K562 (cell line): ENCODE data around the gene POU4F3. TPM values are rescaled to one million over a fixed set of nuclear protein-coding genes. Genes with fewer than 3 reads are reported as not detected.

Source experiments
- ATAC-seq: fragments of 200-7000 bp; cut with Tn5 transposase; 3 replicates; pipeline ENCODE4 v1.9.1; 2020; ENCODE audit warnings: moderate library complexity
- BruUV-seq: library from RNA; stranded (reverse); fragments of 400-500 nt; replicated peaks from 2 replicates; lab custom pipeline; 2021; lab: Mats Ljungman, UMichigan
- CTCF ChIA-PET: fragments of 300-600 bp; formaldehyde crosslinking; extraction: SDS; loops from one replicate; lab custom pipeline; 2021; ENCODE audit warnings: low intra/inter-chr PET ratio; lab: Yijun Ruan, JAX
- POLR2A ChIA-PET: fragments of 300-600, 350-650 bp; sonication (Branson Sonifier 250); formaldehyde crosslinking; extraction: SDS; loops from one replicate; lab custom pipeline; 2021; ENCODE audit warnings: antibody characterized with exemption, inconsistent platforms; lab: Yijun Ruan, JAX
- DNase-seq, 4 experiments: peaks; one replicate each; pipeline versions ENCODE4 v3.0.0 to v3.0.0-alpha.2; 2011 to 2018; ENCODE audit warnings: low spot score in 3 of 4, mixed read lengths in 3 of 4; ENCODE audit errors: extremely low read depth in 1 of 4
- FAIRE-seq: peaks from 2 replicates; lab custom pipeline; 2011; peaks lifted over from hg19 to GRCh38; lab: Jason Lieb, UNC
- H2AFZ ChIP-seq: 2 replicates; pipeline ENCODE4 v1.6.0; 2011; ENCODE audit warnings: low read depth, low read length, control low read depth, inconsistent platforms
- H3K27ac ChIP-seq: fragments of 200-600 bp; 3 replicates; pipeline ENCODE4 v1.8.0; 2011; ENCODE audit warnings: low read depth, mild to moderate bottlenecking, control low read depth, inconsistent platforms, low read length, moderate library complexity, mixed read lengths; ENCODE audit errors: extremely low read depth
- H3K27me3 ChIP-seq, 2 experiments: fragments of 300-600 bp in 1 of 2; 2 replicates in 1 of 2; 3 replicates in 1 of 2; pipeline versions ENCODE4 v1.6.0 to v1.8.0; 2011; ENCODE audit warnings: inconsistent platforms in 2 of 2, low read length in 2 of 2, mild to moderate bottlenecking in 1 of 2, mixed read lengths in 1 of 2, moderate library complexity in 1 of 2; ENCODE audit not compliant: control insufficient read depth in 2 of 2, insufficient read depth in 2 of 2
- H3K36me3 ChIP-seq: fragments of 300-600 bp; 3 replicates; pipeline ENCODE4 v1.8.0; 2011; ENCODE audit warnings: mild to moderate bottlenecking, low read length, inconsistent platforms; ENCODE audit not compliant: control insufficient read depth, insufficient read depth
- H3K4me1 ChIP-seq, 2 experiments: fragments of 200-600 bp in 1 of 2; replicated peaks in 1 of 2; 2 replicates in 1 of 2; 3 replicates in 1 of 2; pipeline versions ENCODE4 v1.5.1 to v1.8.0; 2011; ENCODE audit warnings: inconsistent platforms in 2 of 2, low read length in 2 of 2, mild to moderate bottlenecking in 1 of 2, mixed read lengths in 1 of 2, moderate library complexity in 1 of 2; ENCODE audit not compliant: control insufficient read depth in 2 of 2, insufficient read depth in 2 of 2
- H3K4me2 ChIP-seq: 2 replicates; pipeline ENCODE4 v1.6.1; 2011; ENCODE audit warnings: low read length, control low read depth, inconsistent platforms, mixed read lengths; ENCODE audit not compliant: insufficient read depth
- H3K4me3 ChIP-seq: fragments of 200-600 bp; sonication (generic), shearing (Covaris generic); 2 replicates; pipeline ENCODE4 v1.5.1; 2016; ENCODE audit warnings: control low read depth, inconsistent platforms
- H3K79me2 ChIP-seq: fragments of 200-600 bp; 3 replicates; pipeline ENCODE4 v1.8.0; 2011; ENCODE audit warnings: low read length, inconsistent platforms; ENCODE audit not compliant: control insufficient read depth, insufficient read depth
- H3K9ac ChIP-seq, 2 experiments: 2 replicates each; pipeline versions ENCODE4 v1.6.0 to v1.6.1; 2011; ENCODE audit warnings: low read depth in 2 of 2, low read length in 2 of 2, control low read depth in 1 of 2, inconsistent platforms in 1 of 2, mild to moderate bottlenecking in 1 of 2, mixed read lengths in 1 of 2; ENCODE audit not compliant: insufficient read depth in 1 of 2
- H3K9me1 ChIP-seq: one replicate; pipeline ENCODE4 v1.6.0; 2011; ENCODE audit warnings: inconsistent platforms, mild to moderate bottlenecking, low read length, moderate library complexity; ENCODE audit not compliant: control insufficient read depth, insufficient read depth
- H3K9me3 ChIP-seq: replicated peaks from 2 replicates; pipeline ENCODE4 v1.5.1; 2011; ENCODE audit warnings: low read depth, low read length, inconsistent platforms; ENCODE audit not compliant: control insufficient read depth, insufficient read depth
- H4K20me1 ChIP-seq: replicated peaks from 2 replicates; pipeline ENCODE4 v1.6.1; 2011; ENCODE audit warnings: low read length, inconsistent platforms, mixed read lengths; ENCODE audit not compliant: control insufficient read depth, insufficient read depth
- BRD4 ChIP-seq: fragments of 200-600 bp; sonication (generic); IDR thresholded peaks from 2 replicates; pipeline ENCODE4 v1.6.1; 2017; ENCODE audit warnings: inconsistent platforms
- ETS2 ChIP-seq: IDR thresholded peaks from 2 replicates; pipeline ENCODE4 v1.6.1; 2016; ENCODE audit warnings: borderline replicate concordance, missing genetic modification characterization, mild to moderate bottlenecking, moderate library complexity, missing compliant biosample characterization; ENCODE audit not compliant: poor library complexity, severe bottlenecking
- HDGF ChIP-seq: fragments of 450-650 bp; IDR thresholded peaks from 2 replicates; pipeline ENCODE4 v1.6.1; 2016
- RAD21 ChIP-seq, 2 experiments: fragments of 250-450 bp in 1 of 2; fragments of 450-650 bp in 1 of 2; sonication (Bioruptor Pico) in 1 of 2; formaldehyde crosslinking in 1 of 2; IDR thresholded peaks in 1 of 2; conservative IDR thresholded peaks in 1 of 2; 2 replicates each; pipeline versions ENCODE4 v1.4.0 to v1.8.0; 2020 to 2022; ENCODE audit warnings: mild to moderate bottlenecking in 2 of 2, moderate library complexity in 1 of 2
- RB1 ChIP-seq: fragments of 450-650 bp; IDR thresholded peaks from 2 replicates; pipeline ENCODE4 v1.6.1; 2017; ENCODE audit warnings: low read depth, mild to moderate bottlenecking
- SMARCB1 ChIP-seq: IDR thresholded peaks from 2 replicates; pipeline ENCODE4 v1.6.1; 2011; ENCODE audit warnings: improper control_type of control experiment, low read depth; ENCODE audit not compliant: insufficient read length
- ZKSCAN1 ChIP-seq: fragments of 150-350 bp; IDR thresholded peaks from 2 replicates; pipeline ENCODE4 v1.6.1; 2016; ENCODE audit warnings: low read depth, low read length
- WGBS: fragments of 100-300 bp; shearing (Covaris generic); methylation state at CpG from one replicate; pipeline ENCODE4 v1.1.6; 2016; ENCODE audit warnings: low coverage, mixed read lengths; ENCODE audit not compliant: insufficient coverage; ENCODE audit errors: missing lambda C conversion rate; 5-methylcytosine and 5-hydroxymethylcytosine counted together
- in situ Hi-C: fragments of 300-500 bp; cut with MboI; formaldehyde crosslinking; loops from 4 replicates; pipeline ENCODE4 v1.15.0; 2018; ENCODE audit warnings: inconsistent platforms, mixed read lengths
- intact Hi-C: fragments of 100-400 bp; cut with micrococcal nuclease; formaldehyde crosslinking; loops from 2 replicates; pipeline ENCODE4 v1.14.2; 2022
- polyA plus RNA-seq, 8 experiments: library from polyadenylated mRNA; depleted of rRNA in 4 of 8; stranded (reverse) in 5 of 8; unstranded in 3 of 8; fragments of >200 nt; fragmentation: Nextera tagmentation in 2 of 8; fragmentation: Illumina TruSeq in 1 of 8; extraction: Ambion mirVana in 2 of 8; extraction: Trizol in 1 of 8; gene quantifications; 2 replicates each; pipeline versions ENCODE4 v1.2.1 to v1.2.3, GENCODE V29; 2011 to 2014; ENCODE audit warnings: inconsistent platforms in 1 of 8, missing spikeins in 1 of 8
- total RNA-seq, 7 experiments: library from RNA; depleted of rRNA in 6 of 7; stranded (reverse); fragments of >200 nt in 6 of 7; fragmentation: Illumina TruSeq in 2 of 7; extraction: Trizol in 2 of 7; gene quantifications; 2 replicates each; pipeline versions ENCODE4 v1.2.1 to v1.2.3, GENCODE V29; 2011 to 2021; ENCODE audit warnings: low replicate concordance in 1 of 7
- TF ChIP-seq, protein P1 (sequence below): fragments of 250-450 bp; sonication (Bioruptor Pico); IDR thresholded peaks from 2 replicates; pipeline ENCODE4 v1.5.0; 2021
- TF ChIP-seq, protein P2 (sequence below): fragments of 450-650 bp; IDR thresholded peaks from 2 replicates; pipeline ENCODE4 v1.6.1; 2016
- TF ChIP-seq, protein P3 (sequence below): sonication (generic); formaldehyde crosslinking; IDR thresholded peaks from 2 replicates; pipeline ENCODE4 v1.8.1; 2023; ENCODE audit warnings: mild to moderate bottlenecking, missing genetic modification reagents

Gene POU4F3
- total and polyA plus RNA-seq, 9 of the 15 experiments (the other 6 are each of a cell fraction or from before 2014, with no cell fraction given), result 0.04 to 0.13 (median 0.07) TPM; not detected in 6

DNA sequence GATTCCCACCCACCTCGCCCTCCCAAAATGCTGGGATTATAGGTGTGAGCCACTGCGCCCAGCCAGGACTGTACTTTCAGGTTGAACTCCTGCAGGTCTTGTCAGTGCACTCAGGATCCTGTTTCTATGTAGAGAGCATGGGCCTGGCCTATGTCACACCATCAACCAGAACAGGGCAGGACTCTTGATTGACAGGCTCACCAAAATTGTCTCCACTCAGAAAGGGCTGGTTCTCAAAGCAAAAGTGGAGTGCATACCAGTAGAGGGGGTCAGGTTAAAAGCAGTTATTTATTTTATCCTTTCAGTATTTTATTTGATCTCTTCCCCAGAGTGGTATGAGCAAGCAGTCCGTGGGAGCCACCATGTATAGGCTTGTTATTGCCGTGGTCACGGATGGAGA, 27.4 kb upstream of the POU4F3 start:
- 1% methylated on average over 5 of the region's 5 CpGs for WGBS
- TF ChIP-seq, protein P1, sequence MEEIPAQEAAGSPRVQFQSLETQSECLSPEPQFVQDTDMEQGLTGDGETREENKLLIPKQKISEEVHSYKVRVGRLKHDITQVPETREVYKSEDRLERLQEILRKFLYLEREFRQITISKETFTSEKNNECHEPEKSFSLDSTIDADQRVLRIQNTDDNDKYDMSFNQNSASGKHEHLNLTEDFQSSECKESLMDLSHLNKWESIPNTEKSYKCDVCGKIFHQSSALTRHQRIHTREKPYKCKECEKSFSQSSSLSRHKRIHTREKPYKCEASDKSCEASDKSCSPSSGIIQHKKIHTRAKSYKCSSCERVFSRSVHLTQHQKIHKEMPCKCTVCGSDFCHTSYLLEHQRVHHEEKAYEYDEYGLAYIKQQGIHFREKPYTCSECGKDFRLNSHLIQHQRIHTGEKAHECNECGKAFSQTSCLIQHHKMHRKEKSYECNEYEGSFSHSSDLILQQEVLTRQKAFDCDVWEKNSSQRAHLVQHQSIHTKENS (CRISPR knock-in tag), result no peak
- TF ChIP-seq, protein P2, sequence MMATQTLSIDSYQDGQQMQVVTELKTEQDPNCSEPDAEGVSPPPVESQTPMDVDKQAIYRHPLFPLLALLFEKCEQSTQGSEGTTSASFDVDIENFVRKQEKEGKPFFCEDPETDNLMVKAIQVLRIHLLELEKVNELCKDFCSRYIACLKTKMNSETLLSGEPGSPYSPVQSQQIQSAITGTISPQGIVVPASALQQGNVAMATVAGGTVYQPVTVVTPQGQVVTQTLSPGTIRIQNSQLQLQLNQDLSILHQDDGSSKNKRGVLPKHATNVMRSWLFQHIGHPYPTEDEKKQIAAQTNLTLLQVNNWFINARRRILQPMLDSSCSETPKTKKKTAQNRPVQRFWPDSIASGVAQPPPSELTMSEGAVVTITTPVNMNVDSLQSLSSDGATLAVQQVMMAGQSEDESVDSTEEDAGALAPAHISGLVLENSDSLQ, result peak; percentile 77
- intact Hi-C loops, result no loop called here
- no peaks in the 10 kb centered on the region for H3K36me3 ChIP-seq
- no peaks in the 10 kb centered on the region for H3K9me1 ChIP-seq
- peaks cover 29 to 49% of the 10 kb centered on the region in 2 experiments for H3K27me3 ChIP-seq
- no peak overlapping the region for H3K9ac ChIP-seq
- DNase-seq, result no peak
- H3K27ac ChIP-seq, result no peak overlapping the region
- no peak overlapping the region for H3K4me2 ChIP-seq
- no peaks in the 10 kb centered on the region for H3K79me2 ChIP-seq
- ChIA-PET CTCF (no interaction called here), POLR2A (no interaction called here)
- BruUV-seq, result no TSS peak
- FAIRE-seq, result no peak
- H2AFZ ChIP-seq, result no peak overlapping the region
- no peak overlapping the region for H3K4me3 ChIP-seq
- no peaks in the 10 kb centered on the region for H4K20me1 ChIP-seq
- in situ Hi-C loops, result loop anchor here (25.0 kb wide), 1 partner anchor 651 kb away; no protein-coding TSS in a partner anchor
- ATAC-seq, result peak; percentile 50
- no peaks in the 10 kb centered on the region for H3K4me1 ChIP-seq
- H3K9me3 ChIP-seq, result no peaks in the 10 kb centered on the region

DNA sequence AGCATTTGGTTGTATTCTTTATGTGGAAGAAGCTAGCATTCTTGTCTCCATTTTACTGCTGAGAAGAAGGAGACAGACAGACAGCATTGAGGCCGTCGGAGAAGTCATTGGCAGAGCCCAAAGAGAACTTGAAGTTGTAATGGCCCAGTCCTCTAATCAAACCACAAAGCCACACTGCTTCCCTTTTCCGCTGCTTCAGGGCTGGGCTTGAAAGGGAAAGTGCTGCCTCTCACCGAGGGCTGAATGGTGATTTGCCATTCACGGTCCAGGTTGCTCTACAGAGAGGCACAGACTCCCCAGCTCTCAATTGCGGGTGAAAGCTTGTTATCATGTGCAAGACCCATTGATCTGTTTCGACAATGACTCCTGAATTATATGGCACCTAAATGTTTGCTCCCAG, 25.6 kb upstream of the POU4F3 start:
- ChIA-PET CTCF (no interaction called here), POLR2A (interaction anchor here (1.2 to 2.3 kb wide), 2 partner anchors 15 to 36 kb away, joined by 3 to 7 read pairs; no protein-coding TSS in a partner anchor)
- no peaks in the 10 kb centered on the region for H4K20me1 ChIP-seq
- no peak overlapping the region for H3K9ac ChIP-seq
- no peaks in the 10 kb centered on the region for H3K4me1 ChIP-seq
- no peak overlapping the region for H3K4me3 ChIP-seq
- BruUV-seq, result no TSS peak
- no peaks in the 10 kb centered on the region for H3K36me3 ChIP-seq
- intact Hi-C loops (no loop called here), in situ Hi-C loops (loop anchor here (25.0 kb wide), 1 partner anchor 649 kb away; no protein-coding TSS in a partner anchor)
- no peak overlapping the region for H3K27ac ChIP-seq
- no peaks in the 10 kb centered on the region for H3K79me2 ChIP-seq
- 0% methylated on average over 7 of the region's 7 CpGs for WGBS
- no peaks in the 10 kb centered on the region for H3K9me1 ChIP-seq
- H3K9me3 ChIP-seq, result no peaks in the 10 kb centered on the region
- ATAC-seq (peak; percentile 52; the same call in 2 of the 3 replicates), FAIRE-seq (no peak), DNase-seq (no peak)
- peaks cover 35 to 60% of the 10 kb centered on the region in 2 experiments for H3K27me3 ChIP-seq
- no peak overlapping the region for H2AFZ ChIP-seq
- no peak overlapping the region for H3K4me2 ChIP-seq
- TF ChIP-seq SMARCB1, result no peak
- no peak for TF ChIP-seq BRD4
- no peak for TF ChIP-seq RAD21 (CRISPR knock-in tag; conservative IDR thresholded peaks at IDR 0.05 in 1 of 2, IDR thresholded peaks at IDR 0.05 in 1 of 2)
- no peak for TF ChIP-seq ZKSCAN1
- TF ChIP-seq, protein P3, sequence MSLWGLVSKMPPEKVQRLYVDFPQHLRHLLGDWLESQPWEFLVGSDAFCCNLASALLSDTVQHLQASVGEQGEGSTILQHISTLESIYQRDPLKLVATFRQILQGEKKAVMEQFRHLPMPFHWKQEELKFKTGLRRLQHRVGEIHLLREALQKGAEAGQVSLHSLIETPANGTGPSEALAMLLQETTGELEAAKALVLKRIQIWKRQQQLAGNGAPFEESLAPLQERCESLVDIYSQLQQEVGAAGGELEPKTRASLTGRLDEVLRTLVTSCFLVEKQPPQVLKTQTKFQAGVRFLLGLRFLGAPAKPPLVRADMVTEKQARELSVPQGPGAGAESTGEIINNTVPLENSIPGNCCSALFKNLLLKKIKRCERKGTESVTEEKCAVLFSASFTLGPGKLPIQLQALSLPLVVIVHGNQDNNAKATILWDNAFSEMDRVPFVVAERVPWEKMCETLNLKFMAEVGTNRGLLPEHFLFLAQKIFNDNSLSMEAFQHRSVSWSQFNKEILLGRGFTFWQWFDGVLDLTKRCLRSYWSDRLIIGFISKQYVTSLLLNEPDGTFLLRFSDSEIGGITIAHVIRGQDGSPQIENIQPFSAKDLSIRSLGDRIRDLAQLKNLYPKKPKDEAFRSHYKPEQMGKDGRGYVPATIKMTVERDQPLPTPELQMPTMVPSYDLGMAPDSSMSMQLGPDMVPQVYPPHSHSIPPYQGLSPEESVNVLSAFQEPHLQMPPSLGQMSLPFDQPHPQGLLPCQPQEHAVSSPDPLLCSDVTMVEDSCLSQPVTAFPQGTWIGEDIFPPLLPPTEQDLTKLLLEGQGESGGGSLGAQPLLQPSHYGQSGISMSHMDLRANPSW (CRISPR knock-in tag), result no peak
- TF ChIP-seq RB1, result no peak
- TF ChIP-seq HDGF, result no peak
- TF ChIP-seq ETS2 (tag), result no peak
